Measurements from ENCODE around the gene COX5B.
A peak's percentile ranks its signal among the peaks of the same experiment; 100 is the strongest.
"Not testable (repeated sequence)": the region's sequence is repeated elsewhere in the genome, so short reads cannot be mapped to it uniquely, and the experiment has no call there.

Gene COX5B

DNA sequence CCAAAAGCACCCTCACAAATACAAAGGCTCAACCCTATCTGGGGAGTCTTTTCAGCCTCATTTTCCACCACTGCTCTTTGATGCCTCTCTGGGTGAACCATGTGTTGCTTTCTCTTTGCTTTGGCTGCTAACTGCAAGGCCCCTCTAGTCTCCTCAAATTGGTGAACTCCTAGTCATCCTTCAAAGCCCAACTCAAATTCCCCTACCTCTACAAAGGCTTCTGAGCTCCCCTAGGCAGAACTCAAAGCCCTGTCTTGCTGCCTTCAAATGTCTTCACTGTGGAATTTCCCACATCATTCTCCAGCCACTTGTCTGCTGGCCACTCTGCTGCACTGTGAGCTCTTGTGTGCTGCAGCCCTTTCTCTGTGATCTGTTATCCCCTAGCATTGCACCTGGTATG lies 22.9 kb upstream of the COX5B start:
- H3K4me3 ChIP-seq (ENCODE audit: low read length): not testable (repeated sequence)

GRCh38 chr2:97625354-97626048 lies 20.4 kb upstream of the COX5B start:
- H3K9me3 ChIP-seq (ENCODE audit: insufficient read depth, low read depth, low read length); H3K9ac ChIP-seq (ENCODE audit: low read depth, low read length); H3K36me3 ChIP-seq (ENCODE audit: insufficient read depth, low read depth, low read length); H3K27me3 ChIP-seq (ENCODE audit: insufficient read depth, low read length); H3K4me1 ChIP-seq (ENCODE audit: insufficient read depth, low read length); H3K27ac ChIP-seq (ENCODE audit: low read length); H3K4me3 ChIP-seq (ENCODE audit: low read length): not testable (repeated sequence)

More for the DNA sequence above, 22.9 kb upstream of the COX5B start:
- not testable (repeated sequence) for H3K27ac ChIP-seq (ENCODE audit: low read length); H3K9me3 ChIP-seq (ENCODE audit: insufficient read depth, low read depth, low read length); H3K4me1 ChIP-seq (ENCODE audit: insufficient read depth, low read length); H3K9ac ChIP-seq (ENCODE audit: low read depth, low read length); H3K36me3 ChIP-seq (ENCODE audit: insufficient read depth, low read depth, low read length); H3K27me3 ChIP-seq (ENCODE audit: insufficient read depth, low read length)

- not testable (repeated sequence) for H3K27ac ChIP-seq (ENCODE audit: low read length); H3K36me3 ChIP-seq (ENCODE audit: insufficient read depth, low read depth, low read length); H3K27me3 ChIP-seq (ENCODE audit: insufficient read depth, low read length); H3K4me1 ChIP-seq (ENCODE audit: insufficient read depth, low read length); H3K9me3 ChIP-seq (ENCODE audit: insufficient read depth, low read depth, low read length); H3K4me3 ChIP-seq (ENCODE audit: low read length); H3K9ac ChIP-seq (ENCODE audit: low read depth, low read length)
These were observed 19.8 kb upstream of the COX5B start for GRCh38 chr2:97626049-97626430.

- Histone ChIP-seq H3K27me3 (ENCODE audit: insufficient read depth, low read length) (no peaks in the 10 kb centered on the region), H3K27ac (ENCODE audit: low read length) (no peak overlapping the region), H3K9me3 (ENCODE audit: insufficient read depth, low read depth, low read length) (no peaks in the 10 kb centered on the region), H3K36me3 (ENCODE audit: insufficient read depth, low read depth, low read length) (peaks cover 23% of the 10 kb centered on the region), H3K4me3 (ENCODE audit: low read length) (peak overlapping the region; percentile 97; the same call in 1 of the 2 replicates), H3K9ac (ENCODE audit: low read depth, low read length) (peak overlapping the region; percentile 89; the same call in 1 of the 2 replicates), H3K4me1 (ENCODE audit: insufficient read depth, low read length) (peaks cover 8% of the 10 kb centered on the region; the same call in 1 of the 2 replicates)
These were observed 1.7 kb upstream of the COX5B start for GRCh38 chr2:97644023-97644717.

- H3K4me3 ChIP-seq (ENCODE audit: low read length): peak overlapping the region; percentile 97
- peaks cover 31% of the 10 kb centered on the region for H3K36me3 ChIP-seq (ENCODE audit: insufficient read depth, low read depth, low read length)
- peaks cover 8% of the 10 kb centered on the region; the same call in 1 of the 2 replicates for H3K4me1 ChIP-seq (ENCODE audit: insufficient read depth, low read length)
- H3K9me3 ChIP-seq (ENCODE audit: insufficient read depth, low read depth, low read length): no peaks in the 10 kb centered on the region
- peak overlapping the region; percentile 59 for H3K27ac ChIP-seq (ENCODE audit: low read length)
- peak overlapping the region; percentile 89 for H3K9ac ChIP-seq (ENCODE audit: low read depth, low read length)
- H3K27me3 ChIP-seq (ENCODE audit: insufficient read depth, low read length): no peaks in the 10 kb centered on the region
These were observed 659 bp upstream of the COX5B start for GRCh38 chr2:97645112-97645694.

GRCh38 chr2:97646977-97647376 lies 1.1 kb downstream of the COX5B start:
- Histone ChIP-seq H3K9me3 (ENCODE audit: insufficient read depth, low read depth, low read length) (no peaks in the 10 kb centered on the region), H3K4me3 (ENCODE audit: low read length) (peak overlapping the region; percentile 97), H3K9ac (ENCODE audit: low read depth, low read length) (peak overlapping the region; percentile 95; the same call in 1 of the 2 replicates), H3K27ac (ENCODE audit: low read length) (no peak overlapping the region), H3K4me1 (ENCODE audit: insufficient read depth, low read length) (peaks cover 8% of the 10 kb centered on the region; the same call in 1 of the 2 replicates), H3K36me3 (ENCODE audit: insufficient read depth, low read depth, low read length) (peaks cover 31% of the 10 kb centered on the region), H3K27me3 (ENCODE audit: insufficient read depth, low read length) (no peaks in the 10 kb centered on the region)

DNA sequence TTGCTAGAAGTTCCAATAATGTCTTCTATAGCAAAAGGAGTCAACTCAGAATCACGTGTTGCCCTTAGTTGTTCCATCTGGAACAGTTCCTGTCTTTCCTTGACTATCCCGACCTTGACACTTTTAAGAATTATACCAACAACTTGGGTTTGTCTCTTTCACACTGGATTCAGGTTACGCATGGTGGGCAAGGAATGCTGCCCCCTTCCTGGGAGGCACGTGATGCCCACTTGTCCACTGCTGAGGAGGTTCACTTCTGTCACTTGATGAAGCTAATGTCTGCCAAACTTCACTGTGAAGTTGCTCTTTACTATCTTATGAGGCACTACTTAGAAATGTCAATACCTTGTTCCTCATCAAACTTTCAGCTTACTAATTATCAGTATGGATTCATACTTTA lies 5.3 kb downstream of the COX5B start:
- H3K36me3 ChIP-seq (ENCODE audit: insufficient read depth, low read depth, low read length): peaks cover 34% of the 10 kb centered on the region

DNA sequence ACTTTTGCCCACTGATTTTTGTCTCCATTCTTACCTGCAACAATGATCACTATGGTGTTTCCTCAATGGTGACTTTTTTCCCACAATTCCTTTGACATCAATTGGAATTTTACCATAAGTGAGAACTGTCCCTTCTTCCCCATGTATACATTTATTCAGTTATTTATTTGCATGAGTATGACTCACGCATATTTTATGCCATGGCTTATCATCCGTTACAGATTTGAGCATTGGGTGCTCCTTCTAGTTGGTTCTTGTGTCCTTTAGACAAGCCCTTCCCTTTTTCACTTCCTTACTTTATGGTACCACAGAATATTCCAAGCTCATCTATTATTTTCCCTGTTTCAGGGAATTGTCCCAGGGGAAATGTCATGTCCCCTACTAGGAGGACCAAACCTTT lies 7.6 kb downstream of the COX5B start:
- Histone ChIP-seq H3K27ac (ENCODE audit: low read length) (no peak overlapping the region), H3K27me3 (ENCODE audit: insufficient read depth, low read length) (no peaks in the 10 kb centered on the region), H3K9me3 (ENCODE audit: insufficient read depth, low read depth, low read length) (no peaks in the 10 kb centered on the region), H3K9ac (ENCODE audit: low read depth, low read length) (no peak overlapping the region), H3K4me3 (ENCODE audit: low read length) (no peak overlapping the region), H3K4me1 (ENCODE audit: insufficient read depth, low read length) (no peaks in the 10 kb centered on the region), H3K36me3 (ENCODE audit: insufficient read depth, low read depth, low read length) (peaks cover 36% of the 10 kb centered on the region)

More for the DNA sequence above, 5.3 kb downstream of the COX5B start:
- H3K4me1 ChIP-seq (ENCODE audit: insufficient read depth, low read length): no peaks in the 10 kb centered on the region
- H3K27me3 ChIP-seq (ENCODE audit: insufficient read depth, low read length): no peaks in the 10 kb centered on the region
- no peak overlapping the region for H3K27ac ChIP-seq (ENCODE audit: low read length)
- no peaks in the 10 kb centered on the region for H3K9me3 ChIP-seq (ENCODE audit: insufficient read depth, low read depth, low read length)
- no peak overlapping the region for H3K4me3 ChIP-seq (ENCODE audit: low read length)
- no peak overlapping the region for H3K9ac ChIP-seq (ENCODE audit: low read depth, low read length)

DNA sequence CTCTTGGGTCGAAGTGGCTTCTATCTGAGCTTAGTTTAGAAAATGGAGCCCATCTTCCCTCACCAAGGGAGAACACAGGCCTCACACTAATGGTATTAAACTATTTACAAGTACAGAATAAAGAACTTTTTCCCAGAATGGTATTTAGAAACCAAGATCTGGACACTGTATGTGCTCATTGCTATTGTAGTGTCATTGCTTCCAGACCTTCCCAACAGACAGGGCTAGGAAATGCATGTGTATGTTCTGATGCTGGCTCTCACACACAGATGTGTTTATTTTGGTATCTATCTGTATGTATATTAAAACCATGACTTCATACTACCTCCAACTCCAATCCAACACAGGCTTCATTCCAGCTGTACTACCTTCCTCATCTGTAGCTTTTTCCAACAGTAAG lies 8.0 kb downstream of the COX5B start:
- H3K27me3 ChIP-seq (ENCODE audit: insufficient read depth, low read length): no peaks in the 10 kb centered on the region
- peaks cover 36% of the 10 kb centered on the region for H3K36me3 ChIP-seq (ENCODE audit: insufficient read depth, low read depth, low read length)
- H3K4me1 ChIP-seq (ENCODE audit: insufficient read depth, low read length): no peaks in the 10 kb centered on the region

GRCh38 chr2:97654309-97654708 lies 8.4 kb downstream of the COX5B start:
- H3K36me3 ChIP-seq (ENCODE audit: insufficient read depth, low read depth, low read length): peaks cover 36% of the 10 kb centered on the region
- no peak overlapping the region for H3K27ac ChIP-seq (ENCODE audit: low read length)
- no peaks in the 10 kb centered on the region for H3K9me3 ChIP-seq (ENCODE audit: insufficient read depth, low read depth, low read length)
- no peaks in the 10 kb centered on the region for H3K4me1 ChIP-seq (ENCODE audit: insufficient read depth, low read length)
- H3K4me3 ChIP-seq (ENCODE audit: low read length): no peak overlapping the region
- no peak overlapping the region for H3K9ac ChIP-seq (ENCODE audit: low read depth, low read length)
- no peaks in the 10 kb centered on the region for H3K27me3 ChIP-seq (ENCODE audit: insufficient read depth, low read length)

More for the DNA sequence above, 8.0 kb downstream of the COX5B start:
- Histone ChIP-seq H3K27ac (ENCODE audit: low read length) (no peak overlapping the region), H3K9me3 (ENCODE audit: insufficient read depth, low read depth, low read length) (no peaks in the 10 kb centered on the region), H3K4me3 (ENCODE audit: low read length) (no peak overlapping the region), H3K9ac (ENCODE audit: low read depth, low read length) (no peak overlapping the region)

- H3K9ac ChIP-seq (ENCODE audit: low read depth, low read length): no peak overlapping the region
- no peak overlapping the region for H3K4me3 ChIP-seq (ENCODE audit: low read length)
- peaks cover 33% of the 10 kb centered on the region for H3K36me3 ChIP-seq (ENCODE audit: insufficient read depth, low read depth, low read length)
- H3K27ac ChIP-seq (ENCODE audit: low read length): no peak overlapping the region
- no peaks in the 10 kb centered on the region for H3K9me3 ChIP-seq (ENCODE audit: insufficient read depth, low read depth, low read length)
- H3K4me1 ChIP-seq (ENCODE audit: insufficient read depth, low read length): no peaks in the 10 kb centered on the region
- H3K27me3 ChIP-seq (ENCODE audit: insufficient read depth, low read length): no peaks in the 10 kb centered on the region
These were observed 8.9 kb downstream of the COX5B start for GRCh38 chr2:97654791-97655190.

All from iPS-20b (cell line).